Panc1 (cell line): ENCODE data around the gene ANKMY1. TPM values are rescaled to one million over a fixed set of nuclear protein-coding genes. Genes with fewer than 3 reads are reported as not detected.

Experiments used
- ATAC-seq: fragments of 200-7000 bp; cut with Tn5 transposase; 2 replicates; pipeline ENCODE4 v1.9.1; 2020; ENCODE audit warnings: mild to moderate bottlenecking, moderate library complexity
- BruUV-seq: library from RNA; stranded (reverse); fragments of 400-500 nt; replicated peaks from 2 replicates; lab custom pipeline; 2021; lab: Mats Ljungman, UMichigan
- CTCF ChIA-PET: fragments of 300-600 bp; sonication (Branson Sonifier 250); formaldehyde crosslinking; loops from one replicate; lab custom pipeline; 2022; ENCODE audit warnings: antibody characterized with exemption; lab: Charles Lee
- POLR2A ChIA-PET: fragments of 300-600 bp; sonication (Branson Sonifier 250); formaldehyde crosslinking; loops from one replicate; lab custom pipeline; 2022; ENCODE audit warnings: antibody characterized with exemption; lab: Charles Lee
- DNase-seq: peaks from one replicate; pipeline ENCODE4 v3.0.0-alpha.2; 2010; ENCODE audit warnings: low read depth, low spot score
- H3K27ac ChIP-seq: 2 replicates; pipeline ENCODE4 v1.5.1; 2011; ENCODE audit warnings: mild to moderate bottlenecking, low read length, inconsistent platforms
- H3K27me3 ChIP-seq: fragments of 200-500 bp; sonication (Bioruptor generic); 2 replicates; pipeline ENCODE4 v1.6.0; 2014; ENCODE audit warnings: low read length, inconsistent platforms; ENCODE audit not compliant: control insufficient read depth, insufficient read depth
- H3K36me3 ChIP-seq: fragments of 200-500 bp; sonication (Bioruptor generic); 2 replicates; pipeline ENCODE4 v1.5.1; 2014; ENCODE audit warnings: inconsistent platforms, mild to moderate bottlenecking, low read length, moderate library complexity; ENCODE audit not compliant: control insufficient read depth, insufficient read depth
- H3K4me1 ChIP-seq: 2 replicates; pipeline ENCODE4 v1.5.1; 2011; ENCODE audit warnings: inconsistent platforms, mild to moderate bottlenecking, low read length, moderate library complexity; ENCODE audit not compliant: control insufficient read depth, insufficient read depth
- H3K4me3 ChIP-seq, 2 experiments: 2 replicates each; pipeline ENCODE4 v1.5.1; 2011 to 2012; ENCODE audit warnings: low read depth in 2 of 2, low read length in 2 of 2, mild to moderate bottlenecking in 2 of 2, inconsistent platforms in 1 of 2, moderate library complexity in 1 of 2
- H3K9me3 ChIP-seq: fragments of 200-500 bp; sonication (Bioruptor generic); 2 replicates; pipeline ENCODE4 v1.5.1; 2014; ENCODE audit warnings: low read depth, mild to moderate bottlenecking, inconsistent platforms, low read length, moderate library complexity; ENCODE audit not compliant: control insufficient read depth, insufficient read depth
- POLR2AphosphoS5 ChIP-seq: IDR thresholded peaks from 2 replicates; pipeline ENCODE4 v1.6.1; 2012; ENCODE audit warnings: mild to moderate bottlenecking, low read depth, low read length, moderate library complexity
- REST ChIP-seq, 2 experiments: IDR thresholded peaks; 2 replicates each; pipeline ENCODE4 v1.6.1; 2011 to 2012; ENCODE audit warnings: low read depth in 2 of 2, control low read depth in 1 of 2, low read length in 1 of 2, mild to moderate bottlenecking in 1 of 2, moderate library complexity in 1 of 2; ENCODE audit not compliant: insufficient read depth in 1 of 2
- SIN3A ChIP-seq: IDR thresholded peaks from 2 replicates; pipeline ENCODE4 v1.6.1; 2012; ENCODE audit warnings: low read depth, mild to moderate bottlenecking, low read length, moderate library complexity, borderline replicate concordance; ENCODE audit not compliant: insufficient read depth
- TCF7L2 ChIP-seq: IDR thresholded peaks from 2 replicates; pipeline ENCODE4 v1.6.1; 2011; ENCODE audit warnings: mild to moderate bottlenecking, low read depth, low read length, inconsistent platforms
- in situ Hi-C: cut with HindIII; loops from 2 replicates; pipeline ENCODE4 v1.10.0; 2016; ENCODE audit warnings: low sequenced_read_pairs, low pct_unique_long_range_greater_than_20kb
- intact Hi-C: fragments of 100-400 bp; cut with micrococcal nuclease; formaldehyde crosslinking; loops from one replicate; pipeline ENCODE4 v1.10.0; 2022; ENCODE audit not compliant: unreplicated experiment
- total RNA-seq: library from RNA; stranded (reverse); gene quantifications from one replicate; pipeline ENCODE4 v1.2.1, GENCODE V29; 2021; ENCODE audit not compliant: unreplicated experiment
- TF ChIP-seq, protein P1 (sequence below): fragments of 450-650 bp; IDR thresholded peaks from 2 replicates; pipeline ENCODE4 v1.5.1; 2017; ENCODE audit warnings: mild to moderate bottlenecking

Gene ANKMY1
- total RNA-seq, 1 experiment from 2014 or later, result 19.5 TPM

DNA sequence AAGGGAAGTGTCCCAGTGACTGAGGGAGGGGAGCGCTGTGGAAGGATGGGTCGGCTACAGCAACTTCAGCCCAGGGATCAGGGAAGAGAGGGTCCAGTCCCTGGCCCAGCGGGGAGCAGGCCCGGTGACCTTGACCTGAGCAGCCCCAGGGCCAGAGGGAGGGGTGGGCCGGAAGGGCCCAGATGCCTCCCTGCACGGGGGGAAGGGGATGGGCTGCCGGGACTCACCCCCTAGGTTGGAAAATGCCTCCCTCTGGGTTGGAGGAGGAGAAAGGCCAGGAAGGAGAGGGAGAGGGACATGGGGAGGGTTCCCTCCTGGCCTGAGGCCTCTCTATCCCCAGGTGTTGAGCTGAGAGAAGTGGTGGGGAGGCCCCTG is 102.5 kb downstream of the ANKMY1 start:
- no peaks in the 10 kb centered on the region for H3K27me3 ChIP-seq
- ATAC-seq (no peak), DNase-seq (no peak)
- no peak overlapping the region for H3K4me3 ChIP-seq
- BruUV-seq, result TSS peak; percentile 83
- H3K9me3 ChIP-seq, result no peaks in the 10 kb centered on the region
- H3K27ac ChIP-seq, result no peak overlapping the region
- TF ChIP-seq TCF7L2 (no peak), SIN3A (no peak), REST (IDR thresholded peaks at IDR 0.05; ENCODE audit: insufficient read depth in 1 of 2, low read depth in 2 of 2, low read length in 1 of 2) (no peak), POLR2AphosphoS5 (no peak)
- TF ChIP-seq, protein P1, sequence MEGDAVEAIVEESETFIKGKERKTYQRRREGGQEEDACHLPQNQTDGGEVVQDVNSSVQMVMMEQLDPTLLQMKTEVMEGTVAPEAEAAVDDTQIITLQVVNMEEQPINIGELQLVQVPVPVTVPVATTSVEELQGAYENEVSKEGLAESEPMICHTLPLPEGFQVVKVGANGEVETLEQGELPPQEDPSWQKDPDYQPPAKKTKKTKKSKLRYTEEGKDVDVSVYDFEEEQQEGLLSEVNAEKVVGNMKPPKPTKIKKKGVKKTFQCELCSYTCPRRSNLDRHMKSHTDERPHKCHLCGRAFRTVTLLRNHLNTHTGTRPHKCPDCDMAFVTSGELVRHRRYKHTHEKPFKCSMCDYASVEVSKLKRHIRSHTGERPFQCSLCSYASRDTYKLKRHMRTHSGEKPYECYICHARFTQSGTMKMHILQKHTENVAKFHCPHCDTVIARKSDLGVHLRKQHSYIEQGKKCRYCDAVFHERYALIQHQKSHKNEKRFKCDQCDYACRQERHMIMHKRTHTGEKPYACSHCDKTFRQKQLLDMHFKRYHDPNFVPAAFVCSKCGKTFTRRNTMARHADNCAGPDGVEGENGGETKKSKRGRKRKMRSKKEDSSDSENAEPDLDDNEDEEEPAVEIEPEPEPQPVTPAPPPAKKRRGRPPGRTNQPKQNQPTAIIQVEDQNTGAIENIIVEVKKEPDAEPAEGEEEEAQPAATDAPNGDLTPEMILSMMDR, result no peak
- POLR2A ChIA-PET, result no interaction called here
- CTCF ChIA-PET, result interaction anchor here (0.6 kb wide), 1 partner anchor 284 kb away, joined by 3 read pairs; no protein-coding TSS in a partner anchor
- in situ Hi-C loops (no loop called here), intact Hi-C loops (no loop called here)
- H3K36me3 ChIP-seq, result no peaks in the 10 kb centered on the region
- peaks cover 68% of the 10 kb centered on the region for H3K4me1 ChIP-seq

DNA sequence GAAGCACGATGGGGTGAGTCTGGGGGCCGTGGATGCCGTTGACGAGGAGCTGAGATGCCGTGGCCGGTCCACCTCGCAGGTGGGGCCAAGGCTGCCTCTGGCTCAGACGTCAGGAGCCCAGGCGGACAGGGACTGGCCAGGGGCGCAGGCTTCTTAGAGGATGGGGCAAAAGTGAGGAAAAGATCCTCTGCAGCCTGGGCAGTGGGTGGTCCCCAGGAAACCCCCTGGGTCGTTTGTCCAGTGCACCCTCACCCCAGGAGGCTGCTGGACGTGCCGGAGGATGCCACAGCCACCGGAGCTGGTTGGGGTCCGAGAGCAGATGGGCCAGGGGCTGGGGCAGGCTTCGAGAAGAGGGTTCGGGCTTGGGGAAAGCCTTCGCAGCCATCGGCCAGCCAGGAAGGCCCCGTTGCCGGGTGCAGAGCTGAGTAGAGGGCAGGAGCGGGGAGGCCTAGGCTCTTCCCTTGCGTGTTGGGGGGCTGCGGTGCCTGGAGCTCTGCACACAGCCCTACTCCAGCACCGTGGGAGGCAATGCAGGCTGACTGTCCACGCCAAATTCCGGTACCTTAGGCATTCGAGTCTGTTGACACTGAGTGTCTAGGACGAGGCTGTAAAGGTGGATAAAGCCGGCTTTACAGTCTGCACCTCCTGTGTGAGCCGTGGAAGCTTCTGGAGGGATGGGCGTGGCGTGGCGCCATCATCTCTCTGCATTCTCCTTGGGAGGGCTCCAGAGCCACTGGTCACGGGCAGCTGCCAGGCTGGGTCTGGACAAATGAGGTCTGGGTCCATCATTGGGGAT is 103.5 kb downstream of the ANKMY1 start:
- BruUV-seq, result no TSS peak
- ATAC-seq, result no peak
- H3K4me3 ChIP-seq, result peak overlapping the region in 1 of 2 experiments; percentile 27; a peak in 1 of 4 replicates
- intact Hi-C loops (no loop called here), in situ Hi-C loops (no loop called here)
- no peak for TF ChIP-seq REST (IDR thresholded peaks at IDR 0.05; ENCODE audit: insufficient read depth in 1 of 2, low read depth in 2 of 2, low read length in 1 of 2)
- no peak for TF ChIP-seq TCF7L2
- TF ChIP-seq, protein P1, result no peak
- TF ChIP-seq SIN3A, result no peak
- TF ChIP-seq POLR2AphosphoS5, result no peak
- no peaks in the 10 kb centered on the region for H3K36me3 ChIP-seq
- H3K4me1 ChIP-seq, result peaks cover 70% of the 10 kb centered on the region
- no peak for DNase-seq
- H3K9me3 ChIP-seq, result no peaks in the 10 kb centered on the region
- CTCF ChIA-PET, result interaction anchor here (0.6 kb wide), 1 partner anchor 113 kb away, joined by 3 read pairs; no protein-coding TSS in a partner anchor
- no peaks in the 10 kb centered on the region for H3K27me3 ChIP-seq
- no peak overlapping the region for H3K27ac ChIP-seq
- POLR2A ChIA-PET, result no interaction called here
